BJ (cell line): ENCODE results near the gene MAGI1. TPM values are rescaled to one million over a fixed set of nuclear protein-coding genes. Genes with fewer than 3 reads are reported as not detected.

Source experiments
- CTCF ChIA-PET: fragments of 350-600 bp; formaldehyde crosslinking; extraction: SDS; loops from one replicate; lab custom pipeline; 2021; ENCODE audit warnings: antibody characterized with exemption, inconsistent platforms; lab: Yijun Ruan, JAX
- POLR2A ChIA-PET: fragments of 300-600 bp; sonication (Branson Sonifier 250); formaldehyde crosslinking; extraction: SDS; loops from one replicate; lab custom pipeline; 2021; ENCODE audit warnings: antibody characterized with exemption; lab: Charles Lee
- DNase-seq: peaks from one replicate; pipeline ENCODE4 v3.0.0-alpha.2; 2011; ENCODE audit warnings: low read depth
- H3K27me3 ChIP-seq: 2 replicates; pipeline ENCODE4 v1.6.0; 2011; ENCODE audit warnings: low read length; ENCODE audit not compliant: control insufficient read depth, insufficient read depth
- H3K36me3 ChIP-seq: 2 replicates; pipeline ENCODE4 v1.5.1; 2011; ENCODE audit warnings: low read length; ENCODE audit not compliant: control insufficient read depth, insufficient read depth
- H3K4me3 ChIP-seq: 2 replicates; pipeline ENCODE4 v1.5.1; 2011; ENCODE audit warnings: low read depth, mild to moderate bottlenecking, control low read depth, low read length
- polyA plus RNA-seq: library from polyadenylated mRNA; depleted of rRNA; stranded (reverse); fragments of >200 nt; gene quantifications from 2 replicates; pipeline ENCODE4 v1.2.3, GENCODE V29; 2011
- TF ChIP-seq, protein P1 (sequence below): IDR thresholded peaks from 2 replicates; pipeline ENCODE4 v1.5.1; 2011; ENCODE audit warnings: low read depth, mild to moderate bottlenecking, control low read depth, inconsistent platforms, low read length, moderate library complexity; ENCODE audit not compliant: insufficient read depth

The MAGI1 gene
- polyA plus RNA-seq, 1 experiment = 14.4 TPM

DNA sequence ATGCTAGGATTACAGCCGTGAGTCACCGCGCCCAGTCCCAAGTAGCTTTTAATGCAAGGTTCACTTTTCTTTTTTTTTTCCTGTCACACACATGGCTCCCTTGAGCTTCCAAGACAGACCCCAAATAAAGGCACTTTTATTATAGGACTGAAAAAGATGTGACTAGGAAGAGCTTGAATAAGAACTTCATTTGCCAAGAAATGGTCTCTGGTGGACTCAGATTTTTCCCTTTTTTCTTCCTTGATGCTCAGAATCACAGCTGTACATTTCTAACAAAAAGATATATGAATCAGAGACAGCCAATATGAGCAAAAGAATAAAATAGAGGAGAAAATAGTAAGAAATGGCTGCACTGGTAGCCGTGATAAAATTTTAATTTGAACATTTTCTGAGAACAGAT, 337.2 kb downstream of the MAGI1 start:
- no peak for DNase-seq
- ChIA-PET CTCF (interaction anchor here (0.7 to 1.5 kb wide), 5 partner anchors 9 to 262 kb away, joined by 3 to 4 read pairs (median 3); no protein-coding TSS in a partner anchor), POLR2A (no interaction called here)
- no peaks in the 10 kb centered on the region for H3K36me3 ChIP-seq
- H3K27me3 ChIP-seq = no peaks in the 10 kb centered on the region
- no peak overlapping the region for H3K4me3 ChIP-seq
- TF ChIP-seq, protein P1, sequence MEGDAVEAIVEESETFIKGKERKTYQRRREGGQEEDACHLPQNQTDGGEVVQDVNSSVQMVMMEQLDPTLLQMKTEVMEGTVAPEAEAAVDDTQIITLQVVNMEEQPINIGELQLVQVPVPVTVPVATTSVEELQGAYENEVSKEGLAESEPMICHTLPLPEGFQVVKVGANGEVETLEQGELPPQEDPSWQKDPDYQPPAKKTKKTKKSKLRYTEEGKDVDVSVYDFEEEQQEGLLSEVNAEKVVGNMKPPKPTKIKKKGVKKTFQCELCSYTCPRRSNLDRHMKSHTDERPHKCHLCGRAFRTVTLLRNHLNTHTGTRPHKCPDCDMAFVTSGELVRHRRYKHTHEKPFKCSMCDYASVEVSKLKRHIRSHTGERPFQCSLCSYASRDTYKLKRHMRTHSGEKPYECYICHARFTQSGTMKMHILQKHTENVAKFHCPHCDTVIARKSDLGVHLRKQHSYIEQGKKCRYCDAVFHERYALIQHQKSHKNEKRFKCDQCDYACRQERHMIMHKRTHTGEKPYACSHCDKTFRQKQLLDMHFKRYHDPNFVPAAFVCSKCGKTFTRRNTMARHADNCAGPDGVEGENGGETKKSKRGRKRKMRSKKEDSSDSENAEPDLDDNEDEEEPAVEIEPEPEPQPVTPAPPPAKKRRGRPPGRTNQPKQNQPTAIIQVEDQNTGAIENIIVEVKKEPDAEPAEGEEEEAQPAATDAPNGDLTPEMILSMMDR = no peak

GRCh38 chr3:65689436-65689835, 349.3 kb downstream of the MAGI1 start:
- ChIA-PET POLR2A (no interaction called here), CTCF (interaction anchor here (1.9 kb wide), 1 partner anchor 14 kb away, joined by 6 read pairs; no protein-coding TSS in a partner anchor)
- Histone ChIP-seq H3K36me3 (no peaks in the 10 kb centered on the region), H3K27me3 (no peaks in the 10 kb centered on the region), H3K4me3 (no peak overlapping the region)
- TF ChIP-seq, protein P1 = peak; percentile 3; the same call in 1 of the 2 replicates
- no peak for DNase-seq

- TF ChIP-seq, protein P1 = no peak
- Histone ChIP-seq H3K4me3 (no peak overlapping the region), H3K27me3 (no peaks in the 10 kb centered on the region), H3K36me3 (no peaks in the 10 kb centered on the region)
- CTCF ChIA-PET = no interaction called here
- POLR2A ChIA-PET = no interaction called here
- no peak for DNase-seq
Observed at GRCh38 chr3:65687741-65688140, 351.0 kb downstream of the MAGI1 start.

- H3K27me3 ChIP-seq = no peaks in the 10 kb centered on the region
- TF ChIP-seq, protein P1 = no peak
- H3K36me3 ChIP-seq = no peaks in the 10 kb centered on the region
- no peak overlapping the region for H3K4me3 ChIP-seq
- ChIA-PET CTCF (interaction anchor here (0.7 kb wide), 1 partner anchor 12 kb away, joined by 4 read pairs; no protein-coding TSS in a partner anchor), POLR2A (no interaction called here)
- no peak for DNase-seq
Observed at GRCh38 chr3:65685621-65686235, 353.0 kb downstream of the MAGI1 start.

DNA sequence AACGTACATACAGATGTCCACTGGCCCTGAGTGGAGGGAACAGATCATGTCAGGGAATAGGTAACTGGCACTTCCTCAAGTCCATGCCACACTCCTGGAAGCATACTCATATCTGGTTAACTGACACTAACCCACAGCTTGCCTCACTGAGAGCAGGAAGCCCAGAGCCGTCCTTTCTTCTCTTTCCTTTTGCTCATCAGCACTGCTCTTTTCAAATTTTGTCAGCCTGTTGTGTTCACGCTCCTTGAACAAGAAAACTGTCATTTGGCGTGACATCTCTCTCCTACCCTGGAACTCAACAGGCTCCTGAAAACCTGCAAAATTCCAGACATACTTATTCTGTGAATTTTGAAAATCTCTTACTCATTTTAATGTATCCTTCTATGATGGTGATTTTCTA, 360.2 kb downstream of the MAGI1 start:
- no peak for DNase-seq
- Histone ChIP-seq H3K36me3 (no peaks in the 10 kb centered on the region), H3K4me3 (no peak overlapping the region), H3K27me3 (no peaks in the 10 kb centered on the region)
- TF ChIP-seq, protein P1 = no peak
- ChIA-PET CTCF (interaction anchor here (0.6 to 1.1 kb wide), 6 partner anchors 8 to 522 kb away, joined by 3 to 5 read pairs (median 3); no protein-coding TSS in a partner anchor), POLR2A (no interaction called here)
